ENCODE measurements around the gene PPFIA4.
"Not testable (repeated sequence)": the region's sequence is repeated elsewhere in the genome, so short reads cannot be mapped to it uniquely, and the experiment has no call there.

Gene PPFIA4

GRCh38 chr1:203026031-203026665 is at the start of gene PPFIA4:
PPFIA4 (plus strand) TSS chr1:203026491; CDS start chr1:203039009, 12,518 bp downstream.
- H3K4me3 ChIP-seq (ENCODE audit: low read depth, low read length): peak within 1 kb of the TSS; percentile 64

DNA sequence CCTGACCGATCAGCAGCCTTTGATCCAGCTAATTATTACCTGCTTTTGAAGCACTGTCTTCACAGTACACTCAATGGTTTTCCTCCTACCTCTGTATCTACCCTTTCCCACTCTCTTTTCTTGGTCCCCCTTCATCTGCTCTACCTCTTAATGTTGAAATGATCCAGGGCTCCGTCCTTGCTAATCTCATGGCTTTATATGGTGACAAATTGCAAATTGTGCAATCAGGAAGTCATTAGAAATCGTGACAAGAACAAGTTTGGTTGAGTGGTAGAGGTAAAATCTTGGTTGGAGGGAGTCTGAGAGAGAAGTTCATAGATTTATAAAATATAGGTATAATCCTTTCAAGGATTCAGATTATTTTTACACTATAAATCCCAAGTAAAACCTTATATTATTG is 49.7 kb upstream of the PPFIA4 start:
- H3K4me3 ChIP-seq (ENCODE audit: low read depth, low read length): no peak overlapping the region

DNA sequence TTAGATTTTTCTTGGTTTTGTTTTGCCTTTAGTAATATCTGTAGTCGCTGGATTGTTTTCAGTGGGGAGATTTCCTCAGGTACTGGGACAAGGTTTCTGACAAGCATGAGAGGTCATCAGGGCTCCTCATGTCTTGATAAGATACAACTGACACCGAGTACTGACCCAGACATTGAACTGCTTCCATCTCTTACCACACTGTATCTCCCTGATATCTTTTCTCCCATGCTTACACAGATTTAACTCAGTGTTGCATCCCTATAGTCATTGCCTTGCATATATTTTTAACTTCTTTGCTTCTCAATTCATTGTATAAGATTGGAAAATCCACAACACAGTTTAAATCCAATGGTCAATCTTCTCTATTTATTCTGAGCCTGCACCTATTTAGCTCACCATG is 46.8 kb upstream of the PPFIA4 start:
- no peak overlapping the region for H3K4me3 ChIP-seq (ENCODE audit: low read depth, low read length)

- no peak overlapping the region for H3K4me3 ChIP-seq (ENCODE audit: low read depth, low read length)
Measured at GRCh38 chr1:202981939-202982338, 44.4 kb upstream of the PPFIA4 start.

GRCh38 chr1:202982715-202983430 is 43.4 kb upstream of the PPFIA4 start:
- H3K4me3 ChIP-seq (ENCODE audit: low read depth, low read length): no peak overlapping the region

DNA sequence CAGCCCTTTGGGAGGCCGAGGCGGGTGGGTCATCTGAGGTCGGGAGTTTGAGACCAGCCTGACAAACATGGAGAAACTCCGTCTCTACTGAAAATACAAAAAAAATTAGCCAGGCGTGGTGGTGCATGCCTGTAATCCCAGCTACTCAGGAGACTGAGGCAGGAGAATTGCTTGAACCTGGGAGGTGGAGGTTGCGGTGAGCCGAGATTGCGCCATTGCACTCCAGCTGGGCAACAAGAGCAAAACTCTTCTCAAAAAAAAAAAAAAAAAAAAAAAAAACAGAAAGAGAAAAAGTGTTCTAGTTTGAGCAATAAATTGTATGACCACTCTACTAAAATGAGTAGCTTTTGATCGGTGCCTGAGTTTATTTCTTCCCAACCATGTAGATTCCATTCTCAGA is 40.2 kb upstream of the PPFIA4 start:
- not testable (repeated sequence) for H3K4me3 ChIP-seq (ENCODE audit: low read depth, low read length)

- no peak overlapping the region for H3K4me3 ChIP-seq (ENCODE audit: low read depth, low read length)
Measured at GRCh38 chr1:202987255-202987654, 39.0 kb upstream of the PPFIA4 start.

DNA sequence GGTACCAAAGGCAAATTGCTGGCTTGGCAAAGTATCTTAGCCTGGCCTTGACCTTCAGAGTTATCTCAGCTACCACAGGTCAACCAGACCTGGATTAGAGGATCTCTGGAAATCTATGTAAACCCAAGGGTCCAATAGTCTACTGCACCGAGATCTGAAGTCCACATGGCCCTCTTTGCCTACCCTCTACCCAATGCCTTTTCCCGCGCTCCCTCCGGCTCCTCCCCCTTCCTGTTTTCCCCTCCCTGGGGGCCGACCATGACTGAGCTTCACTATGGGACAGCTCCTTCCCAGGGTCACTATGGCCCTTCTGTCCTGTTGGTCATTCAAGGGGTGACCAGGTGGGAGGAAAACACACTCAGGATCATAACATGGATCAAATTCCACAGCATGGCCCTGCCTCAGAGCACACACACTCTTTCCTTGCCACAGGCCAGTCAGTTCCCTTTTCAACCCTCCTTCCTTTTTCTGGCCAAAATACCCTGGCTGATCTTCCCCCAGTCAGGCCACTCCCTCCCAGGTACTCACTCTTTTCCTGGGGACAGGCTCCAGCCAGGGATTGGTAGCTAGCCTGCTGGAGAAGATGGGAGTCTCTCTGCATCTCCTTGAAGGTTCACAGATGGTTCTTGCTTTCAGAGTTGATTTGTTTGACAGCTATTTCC is 38.2 kb upstream of the PPFIA4 start:
- H3K4me3 ChIP-seq (ENCODE audit: low read depth, low read length): no peak overlapping the region

- no peak overlapping the region for H3K4me3 ChIP-seq (ENCODE audit: low read depth, low read length)
Measured at GRCh38 chr1:202989879-202990278, 36.4 kb upstream of the PPFIA4 start.

GRCh38 chr1:202991112-202991511 is 35.2 kb upstream of the PPFIA4 start:
- no peak overlapping the region for H3K4me3 ChIP-seq (ENCODE audit: low read depth, low read length)

DNA sequence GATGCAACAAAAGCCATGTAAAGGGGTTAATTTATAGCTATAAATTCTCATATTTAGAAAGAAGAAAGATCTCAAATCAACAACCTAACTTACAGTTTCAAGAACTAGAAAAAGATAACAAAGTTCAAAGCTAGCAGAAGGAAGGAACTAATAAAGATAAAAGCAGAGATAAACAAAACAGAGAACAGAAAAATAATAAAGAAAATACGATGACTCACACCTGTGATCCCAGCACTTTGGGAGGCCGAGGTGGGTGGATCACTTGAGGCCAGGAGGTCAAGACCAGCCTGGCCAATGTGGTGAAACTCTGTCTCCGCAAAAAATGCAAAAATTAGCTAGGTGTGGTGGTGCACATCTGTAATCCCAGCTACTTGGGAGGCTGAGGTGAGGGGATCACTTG is 31.5 kb upstream of the PPFIA4 start:
- H3K4me3 ChIP-seq (ENCODE audit: low read depth, low read length): no peak overlapping the region

DNA sequence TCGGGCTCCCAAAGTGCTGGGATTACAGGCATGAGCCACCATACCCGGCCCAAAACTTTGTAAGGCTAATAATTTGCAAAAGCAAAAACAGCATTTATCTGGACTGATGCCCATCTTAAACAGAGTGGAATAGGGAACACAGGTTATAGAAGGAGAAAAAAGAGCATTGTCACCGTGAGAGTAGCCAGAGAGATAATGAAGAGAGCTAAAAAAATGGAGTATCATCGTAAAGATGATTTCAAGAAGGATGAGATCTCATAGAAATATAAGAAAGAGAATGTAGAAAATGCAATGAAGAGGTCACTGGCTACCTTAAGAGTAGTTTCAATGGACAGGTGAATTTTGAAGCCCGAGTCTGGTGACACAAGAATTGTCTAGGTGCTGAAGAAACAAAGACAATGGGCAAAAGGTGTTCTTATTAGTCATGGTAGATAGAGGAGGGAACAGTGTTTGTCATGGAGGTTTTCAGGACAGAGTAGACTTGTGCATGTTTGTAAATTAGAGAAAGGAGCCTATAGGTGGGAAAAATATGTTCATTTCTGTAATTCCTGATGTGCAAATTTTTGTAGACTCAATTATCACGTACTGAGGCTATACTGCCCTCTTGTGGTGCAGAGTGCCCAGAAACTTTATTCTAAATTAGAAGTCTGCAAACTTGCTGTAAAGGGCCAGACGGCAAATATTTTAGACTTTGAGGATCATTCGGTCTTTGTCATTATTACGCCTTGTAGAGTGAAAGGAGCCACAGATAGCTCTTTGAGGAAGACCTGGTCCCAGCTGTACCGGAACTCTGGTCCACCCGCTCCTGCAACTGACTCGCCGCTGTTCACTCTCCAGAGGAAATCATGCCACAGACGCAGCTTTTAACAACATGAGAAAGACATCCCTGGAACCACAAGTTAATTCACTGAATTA is 27.2 kb upstream of the PPFIA4 start:
- no peak overlapping the region for H3K4me3 ChIP-seq (ENCODE audit: low read depth, low read length)

GRCh38 chr1:203000217-203000944 is 25.9 kb upstream of the PPFIA4 start:
- no peak overlapping the region for H3K4me3 ChIP-seq (ENCODE audit: low read depth, low read length)

DNA sequence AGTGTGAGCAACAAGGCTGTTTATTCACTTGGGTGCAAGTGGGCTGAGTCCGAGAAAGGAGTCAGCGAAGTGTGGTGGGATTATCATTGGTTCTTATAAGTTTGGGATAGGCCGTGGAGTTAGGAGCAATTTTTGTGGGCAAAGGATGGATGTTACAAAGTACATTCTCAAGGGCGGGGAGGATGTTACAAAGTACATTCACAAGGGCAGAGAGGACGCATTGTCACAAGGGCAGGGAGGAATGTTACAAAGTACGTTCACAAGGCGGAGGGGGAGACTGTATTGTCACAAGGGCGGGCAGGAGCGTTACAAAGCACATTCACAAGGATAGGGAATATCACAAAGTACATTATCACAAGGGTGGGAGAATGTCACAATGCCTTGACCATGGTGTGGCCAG is 24.3 kb upstream of the PPFIA4 start:
- H3K4me3 ChIP-seq (ENCODE audit: low read depth, low read length): no peak overlapping the region

DNA sequence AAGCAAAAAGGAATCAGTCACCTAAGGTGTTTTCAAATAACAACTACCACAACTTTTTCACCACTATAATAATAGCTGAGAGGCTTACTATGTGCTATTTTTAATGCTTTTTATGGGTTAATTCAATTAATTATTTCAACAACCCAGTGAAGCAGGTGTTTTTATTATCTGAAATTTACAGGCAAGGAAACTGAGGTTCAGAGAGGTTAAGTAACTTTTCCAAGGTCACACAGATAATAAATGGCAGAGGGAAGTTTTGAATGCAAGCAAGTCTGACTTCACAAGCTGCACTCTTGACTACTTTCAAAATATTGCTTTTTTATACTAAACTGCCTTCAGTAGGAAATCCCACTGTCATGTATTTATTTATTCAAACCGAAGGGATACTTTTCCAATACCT is 23.3 kb upstream of the PPFIA4 start:
- H3K4me3 ChIP-seq (ENCODE audit: low read depth, low read length): no peak overlapping the region

DNA sequence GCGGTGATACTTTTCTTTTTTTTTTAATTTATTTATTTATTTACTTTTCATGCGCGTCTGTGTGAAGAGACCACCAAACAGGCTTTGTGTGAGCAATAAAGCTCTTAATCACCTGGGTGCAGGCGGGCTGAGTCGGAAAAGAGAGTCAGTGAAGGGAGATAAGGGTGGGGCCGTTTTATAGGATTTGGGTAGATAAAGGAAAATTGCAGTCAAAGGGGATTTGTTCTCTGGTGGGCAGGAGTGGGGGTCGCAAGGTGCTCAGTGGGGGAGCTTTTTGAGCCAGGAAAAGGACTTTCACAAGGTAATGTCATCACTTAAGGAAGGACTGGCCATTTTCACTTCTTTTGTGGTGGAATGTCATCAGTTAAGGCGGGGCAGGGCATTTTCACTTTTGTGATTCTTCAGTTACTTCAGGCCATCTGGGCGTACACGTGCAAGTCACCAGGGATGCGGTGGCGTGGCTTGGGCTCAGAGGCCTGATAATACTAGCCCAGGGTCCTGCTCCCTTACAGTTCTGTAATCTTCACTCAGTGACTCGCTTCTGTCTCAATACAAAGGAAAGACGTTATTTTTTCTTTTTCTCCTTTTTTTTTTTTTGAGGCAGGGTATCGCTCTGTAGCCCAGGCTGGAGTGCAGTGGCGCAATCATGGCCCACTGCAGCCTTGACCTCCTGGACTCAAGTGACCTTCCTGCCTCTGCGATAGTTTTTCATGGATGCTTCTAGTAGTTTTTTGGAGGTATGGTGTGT is 20.7 kb upstream of the PPFIA4 start:
- H3K4me3 ChIP-seq (ENCODE audit: low read depth, low read length): not testable (repeated sequence)

DNA sequence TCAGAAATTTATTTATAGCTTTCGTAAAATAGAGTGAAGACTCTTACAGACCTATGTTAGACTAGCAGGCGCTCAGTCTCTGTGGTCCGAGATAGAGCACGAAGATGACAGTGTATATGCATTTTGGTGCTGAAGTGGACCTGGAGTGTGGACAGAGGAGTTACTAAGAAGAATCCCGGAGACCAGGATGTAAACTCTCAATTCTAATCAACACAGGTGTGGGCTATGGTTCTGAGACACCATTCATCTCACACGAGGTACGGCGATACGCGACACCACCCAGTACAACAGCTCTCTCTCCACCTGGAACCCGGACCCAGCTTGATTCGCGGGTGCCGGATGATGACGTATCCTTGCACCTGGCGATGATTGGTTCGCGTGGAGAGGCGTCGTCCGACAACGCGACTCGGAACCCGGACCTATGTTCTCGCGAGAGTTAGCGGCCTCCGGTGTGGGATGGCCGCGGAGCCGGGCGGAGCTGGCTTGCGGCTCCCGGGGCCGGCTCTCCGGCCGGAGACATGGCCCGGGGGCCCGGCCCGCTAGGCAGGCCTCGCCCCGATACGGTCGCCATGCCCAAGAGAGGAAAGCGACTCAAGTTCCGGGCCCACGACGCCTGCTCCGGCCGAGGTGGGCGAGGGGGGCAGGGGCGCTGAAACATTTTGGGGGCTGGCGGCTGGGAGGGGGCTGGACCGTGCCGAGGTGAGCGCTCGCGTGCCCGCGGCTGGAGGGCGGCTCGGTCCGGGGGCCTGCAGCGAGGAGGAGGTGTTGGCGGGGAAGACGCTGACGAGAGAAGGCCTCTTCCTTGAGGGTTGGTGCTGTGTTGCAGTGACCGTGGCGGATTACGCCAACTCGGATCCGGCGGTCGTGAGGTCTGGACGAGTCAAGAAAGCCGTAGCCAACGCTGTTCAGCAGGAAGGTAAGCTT is 19.1 kb upstream of the PPFIA4 start, which contains the start of gene TMEM183A:
Gene TMEM183A (plus strand): TSS at position 427 of the 924 bp plus-strand sequence. CDS start 92 bp downstream, at position 519.
- peak within 1 kb of the TSS; percentile 99 for H3K4me3 ChIP-seq (ENCODE audit: low read depth, low read length)

- no peak overlapping the region for H3K4me3 ChIP-seq (ENCODE audit: low read depth, low read length)
Measured at GRCh38 chr1:203009185-203009584, 17.1 kb upstream of the PPFIA4 start.

DNA sequence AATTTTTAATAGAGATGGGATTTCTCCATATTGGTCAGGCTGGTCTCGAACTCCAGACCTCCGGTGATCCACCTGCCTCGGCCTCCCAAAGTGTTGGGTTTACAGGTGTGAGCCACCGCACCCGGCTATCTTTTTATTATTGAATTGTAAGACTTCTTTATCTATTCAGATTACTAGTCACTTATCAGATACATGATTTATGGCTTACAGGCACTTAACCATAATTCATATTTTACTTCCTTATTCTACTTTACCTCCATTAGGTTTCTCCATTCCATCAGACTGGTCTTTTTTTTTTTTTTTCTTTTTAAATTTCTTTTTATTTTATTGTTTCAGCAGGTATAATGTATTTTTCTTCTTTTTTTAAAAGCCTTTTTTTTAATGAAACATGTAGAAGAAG is 14.7 kb upstream of the PPFIA4 start:
- H3K4me3 ChIP-seq (ENCODE audit: low read depth, low read length): no peak overlapping the region
